ENCODE measurements around the gene TTC7B. TPM values are rescaled to one million over a fixed set of nuclear protein-coding genes. Genes with fewer than 3 reads are reported as not detected.

The TTC7B gene
- total and polyA plus RNA-seq, 10 of the 15 experiments (the other 5 are each of a cell fraction or from before 2014, with no cell fraction given), result under 0.01 to 1.1 (median 0.26) TPM; not detected in 2

DNA sequence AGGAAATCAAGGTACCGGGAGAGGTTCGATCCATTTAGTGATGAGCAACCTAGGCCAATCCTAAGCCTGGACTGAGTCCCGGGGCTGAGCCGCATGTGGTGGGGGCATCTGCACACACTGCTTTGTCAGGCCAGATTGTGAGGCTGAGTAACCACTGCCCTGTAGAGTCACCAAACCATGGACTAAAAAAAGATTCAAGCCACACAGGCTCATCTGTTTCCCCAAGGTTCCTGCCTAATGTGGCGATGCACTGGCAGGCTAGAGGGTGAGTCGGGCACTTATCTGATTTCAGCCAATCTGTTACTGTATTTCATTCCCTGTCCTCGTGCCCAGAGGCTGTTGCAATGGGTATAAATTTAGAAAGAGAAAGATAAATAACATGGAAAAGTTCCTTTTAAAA is 140.8 kb downstream of the TTC7B start:
- in situ Hi-C loops (cut with MboI), result no loop called here
- H4K20me1 ChIP-seq (ENCODE audit: control insufficient read depth, insufficient read depth), result no peaks in the 10 kb centered on the region
- ATAC-seq, result no peak
- H3K4me1 ChIP-seq (ENCODE audit: control insufficient read depth, insufficient read depth, low read length), result no peaks in the 10 kb centered on the region
- no peak overlapping the region for H3K9ac ChIP-seq (ENCODE audit: control insufficient read depth, insufficient read depth, low read length)
- BruUV-seq (replicated peaks), result no TSS peak
- no peak overlapping the region for H3K4me2 ChIP-seq (ENCODE audit: control insufficient read depth, insufficient read depth)
- H3K9me3 ChIP-seq (replicated peaks; ENCODE audit: control insufficient read depth, insufficient read depth, low read length), result no peaks in the 10 kb centered on the region
- ChIA-PET CTCF (interaction anchor here (0.7 kb wide), 1 partner anchor 105 kb away, joined by 3 read pairs; no protein-coding TSS in a partner anchor), SMC1A (ENCODE audit: uncharacterized antibody, unreplicated experiment) (no interaction called here), RAD21 (ENCODE audit: unreplicated experiment) (no interaction called here), POLR2A (no interaction called here)
- DNase-seq (ENCODE audit: low read depth, low spot score), result no peak
- H3K27ac ChIP-seq (ENCODE audit: control insufficient read depth, insufficient read depth), result no peak overlapping the region
- no peak overlapping the region for H3K4me3 ChIP-seq
- H2AFZ ChIP-seq (ENCODE audit: control insufficient read depth, low read depth, low read length), result no peak overlapping the region
- 28% methylated on average over 7 of the region's 7 CpGs for WGBS (ENCODE audit: insufficient coverage, insufficient replicate concordance, low lambda C conversion rate, missing lambda C conversion rate)
- no peaks in the 10 kb centered on the region for H3K36me3 ChIP-seq (ENCODE audit: control insufficient read depth in 2 of 2, insufficient read depth in 2 of 2, low read length in 1 of 2)
- no peaks in the 10 kb centered on the region for H3K79me2 ChIP-seq (ENCODE audit: control insufficient read depth, insufficient read depth, low read length)
- intact Hi-C loops (cut with micrococcal nuclease; ENCODE audit: unreplicated experiment), result no loop called here
- no peak for FAIRE-seq
- H3K27me3 ChIP-seq (replicated peaks in 1 of 2; ENCODE audit: control insufficient read depth in 2 of 2, insufficient read depth in 2 of 2, low read length in 1 of 2), result peaks cover 0 to 2% of the 10 kb centered on the region in 2 experiments; a peak in 1 of 4 replicates
- TF ChIP-seq, protein P1, sequence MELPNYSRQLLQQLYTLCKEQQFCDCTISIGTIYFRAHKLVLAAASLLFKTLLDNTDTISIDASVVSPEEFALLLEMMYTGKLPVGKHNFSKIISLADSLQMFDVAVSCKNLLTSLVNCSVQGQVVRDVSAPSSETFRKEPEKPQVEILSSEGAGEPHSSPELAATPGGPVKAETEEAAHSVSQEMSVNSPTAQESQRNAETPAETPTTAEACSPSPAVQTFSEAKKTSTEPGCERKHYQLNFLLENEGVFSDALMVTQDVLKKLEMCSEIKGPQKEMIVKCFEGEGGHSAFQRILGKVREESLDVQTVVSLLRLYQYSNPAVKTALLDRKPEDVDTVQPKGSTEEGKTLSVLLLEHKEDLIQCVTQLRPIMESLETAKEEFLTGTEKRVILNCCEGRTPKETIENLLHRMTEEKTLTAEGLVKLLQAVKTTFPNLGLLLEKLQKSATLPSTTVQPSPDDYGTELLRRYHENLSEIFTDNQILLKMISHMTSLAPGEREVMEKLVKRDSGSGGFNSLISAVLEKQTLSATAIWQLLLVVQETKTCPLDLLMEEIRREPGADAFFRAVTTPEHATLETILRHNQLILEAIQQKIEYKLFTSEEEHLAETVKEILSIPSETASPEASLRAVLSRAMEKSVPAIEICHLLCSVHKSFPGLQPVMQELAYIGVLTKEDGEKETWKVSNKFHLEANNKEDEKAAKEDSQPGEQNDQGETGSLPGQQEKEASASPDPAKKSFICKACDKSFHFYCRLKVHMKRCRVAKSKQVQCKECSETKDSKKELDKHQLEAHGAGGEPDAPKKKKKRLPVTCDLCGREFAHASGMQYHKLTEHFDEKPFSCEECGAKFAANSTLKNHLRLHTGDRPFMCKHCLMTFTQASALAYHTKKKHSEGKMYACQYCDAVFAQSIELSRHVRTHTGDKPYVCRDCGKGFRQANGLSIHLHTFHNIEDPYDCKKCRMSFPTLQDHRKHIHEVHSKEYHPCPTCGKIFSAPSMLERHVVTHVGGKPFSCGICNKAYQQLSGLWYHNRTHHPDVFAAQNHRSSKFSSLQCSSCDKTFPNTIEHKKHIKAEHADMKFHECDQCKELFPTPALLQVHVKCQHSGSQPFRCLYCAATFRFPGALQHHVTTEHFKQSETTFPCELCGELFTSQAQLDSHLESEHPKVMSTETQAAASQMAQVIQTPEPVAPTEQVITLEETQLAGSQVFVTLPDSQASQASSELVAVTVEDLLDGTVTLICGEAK (IDR thresholded peaks at IDR 0.05; ENCODE audit: borderline replicate concordance), result no peak
- TF ChIP-seq MEF2A (IDR thresholded peaks at IDR 0.05; ENCODE audit: insufficient read depth, low read depth, low read length), result no peak
- TF ChIP-seq PAX5 (IDR thresholded peaks at IDR 0.05; ENCODE audit: borderline replicate concordance, low read depth, low read length), result no peak
- TF ChIP-seq SUPT20H (IDR thresholded peaks at IDR 0.05; ENCODE audit: borderline replicate concordance, control insufficient read depth, low read depth, low read length), result no peak
- no peak for TF ChIP-seq NBN (IDR thresholded peaks at IDR 0.05)
- TF ChIP-seq JUND (IDR thresholded peaks at IDR 0.05; ENCODE audit: low read depth, low read length), result no peak
- no peak for TF ChIP-seq TARDBP (IDR thresholded peaks at IDR 0.05; ENCODE audit: borderline replicate concordance)
- no peak for TF ChIP-seq BCL3 (IDR thresholded peaks at IDR 0.05; ENCODE audit: borderline replicate concordance, insufficient read depth, low read depth, low read length, poor library complexity, severe bottlenecking)
- no peak for TF ChIP-seq POU2F2 (IDR thresholded peaks at IDR 0.05; ENCODE audit: borderline replicate concordance, low read depth, low read length)
- no peak for TF ChIP-seq BHLHE40 (IDR thresholded peaks at IDR 0.05; ENCODE audit: borderline replicate concordance in 1 of 2, low read depth in 2 of 2, low read length in 1 of 2)
- no peak for TF ChIP-seq STAT3 (IDR thresholded peaks at IDR 0.05; ENCODE audit: low read depth, low read length)
- no peak for TF ChIP-seq RELA (IDR thresholded peaks at IDR 0.05; ENCODE audit: borderline replicate concordance, partially characterized antibody)
- no peak for TF ChIP-seq LARP7 (IDR thresholded peaks at IDR 0.05)
- no peak for TF ChIP-seq MXI1 (IDR thresholded peaks at IDR 0.05; ENCODE audit: low read depth, low read length)
- no peak for TF ChIP-seq ZNF687 (IDR thresholded peaks at IDR 0.05)
- no peak for TF ChIP-seq PML (IDR thresholded peaks at IDR 0.05; ENCODE audit: low read length)
